ENCODE results near the gene LRRC8D.

The LRRC8D gene

GRCh38 chr1:89873288-89873687 is 52.5 kb downstream of the LRRC8D start:
- no peak for DNase-seq (ENCODE audit: low spot score)
- no peak for TF ChIP-seq CTCF (conservative IDR thresholded peaks at IDR 0.05; ENCODE audit: low read depth)
- ChIA-PET CTCF (interaction anchor here (0.5 to 0.7 kb wide), 2 partner anchors 11 to 31 kb away, joined by 3 to 4 read pairs; no protein-coding TSS in a partner anchor), POLR2A (ENCODE audit: low non-redundant PET) (no interaction called here)
- no peak overlapping the region for H3K27ac ChIP-seq

GRCh38 chr1:89873770-89874169 is 52.9 kb downstream of the LRRC8D start:
- POLR2A ChIA-PET (ENCODE audit: low non-redundant PET) = no interaction called here
- CTCF ChIA-PET = interaction anchor here (0.7 kb wide), 2 partner anchors 31 to 220 kb away, joined by 3 to 4 read pairs; no protein-coding TSS in a partner anchor
- H3K27ac ChIP-seq = no peak overlapping the region
- TF ChIP-seq CTCF (conservative IDR thresholded peaks at IDR 0.05; ENCODE audit: low read depth) = no peak
- peak; percentile 24 for DNase-seq (ENCODE audit: low spot score)

GRCh38 chr1:89876463-89876862 is 55.6 kb downstream of the LRRC8D start:
- no peak for TF ChIP-seq CTCF (conservative IDR thresholded peaks at IDR 0.05; ENCODE audit: low read depth)
- POLR2A ChIA-PET (ENCODE audit: low non-redundant PET) = no interaction called here
- H3K27ac ChIP-seq = no peak overlapping the region
- DNase-seq (ENCODE audit: low spot score) = no peak
- CTCF ChIA-PET = interaction anchor here (0.6 kb wide), 1 partner anchor 38 kb away, joined by 4 read pairs; no protein-coding TSS in a partner anchor

- CTCF ChIA-PET = no interaction called here
- no peak for TF ChIP-seq CTCF (conservative IDR thresholded peaks at IDR 0.05; ENCODE audit: low read depth)
- POLR2A ChIA-PET (ENCODE audit: low non-redundant PET) = no interaction called here
- H3K27ac ChIP-seq = no peak overlapping the region
- DNase-seq (ENCODE audit: low spot score) = no peak
Observed at GRCh38 chr1:89877756-89878155, 56.9 kb downstream of the LRRC8D start.

GRCh38 chr1:89878256-89878655 is 57.4 kb downstream of the LRRC8D start:
- no peak for DNase-seq (ENCODE audit: low spot score)
- ChIA-PET POLR2A (ENCODE audit: low non-redundant PET) (no interaction called here), CTCF (no interaction called here)
- no peak for TF ChIP-seq CTCF (conservative IDR thresholded peaks at IDR 0.05; ENCODE audit: low read depth)
- H3K27ac ChIP-seq = no peak overlapping the region

- no peak for DNase-seq (ENCODE audit: low spot score)
- CTCF ChIA-PET = no interaction called here
Observed at GRCh38 chr1:89880679-89881078, 59.8 kb downstream of the LRRC8D start.

More at GRCh38 chr1:89880679-89881078, 59.8 kb downstream of the LRRC8D start:
- POLR2A ChIA-PET (ENCODE audit: low non-redundant PET) = no interaction called here
- no peak overlapping the region for H3K27ac ChIP-seq
- no peak for TF ChIP-seq CTCF (conservative IDR thresholded peaks at IDR 0.05; ENCODE audit: low read depth)
